Right atrium auricular region (tissue), 2 donors: Measurements from ENCODE around the gene CACNG4. TPM values are rescaled to one million over a fixed set of nuclear protein-coding genes. Genes with fewer than 3 reads are reported as not detected.

Experiments used
- DNase-seq: peaks from one replicate; pipeline ENCODE4 v3.0.0-alpha.2; 2019; ENCODE audit warnings: low spot score
- H3K27ac ChIP-seq, 2 donors: fragments of 200-600 bp; sonication (generic); 1 replicate in 1 of 2; 2 replicates in 1 of 2; pipeline ENCODE4 v1.5.1; 2016 to 2019
- H3K27me3 ChIP-seq, 2 donors: fragments of 200-600 bp; sonication (generic); one replicate each; pipeline versions ENCODE4 v1.5.1 to v1.6.0; 2017 to 2019
- H3K36me3 ChIP-seq: fragments of 200-600 bp; sonication (generic); one replicate; pipeline ENCODE4 v1.5.1; 2016
- H3K4me1 ChIP-seq, 2 donors: fragments of 200-600 bp; sonication (generic); one replicate each; pipeline versions ENCODE4 v1.5.1 to v1.6.0; 2017 to 2019
- H3K4me3 ChIP-seq, 2 donors: fragments of 200-600 bp; sonication (generic); 1 replicate in 1 of 2; 2 replicates in 1 of 2; pipeline ENCODE4 v1.5.1; 2017 to 2019; ENCODE audit warnings: mild to moderate bottlenecking in 1 of 2, moderate library complexity in 1 of 2
- H3K9me3 ChIP-seq, 2 donors: fragments of 200-600 bp; sonication (generic); one replicate each; pipeline ENCODE4 v1.5.1; 2019
- total RNA-seq, 2 donors: library from RNA; depleted of rRNA; stranded (reverse); fragments of >200 nt; gene quantifications; one replicate each; pipeline ENCODE4 v1.1.0, GENCODE V29; 2016
- TF ChIP-seq, protein P1 (sequence below), 2 donors: fragments of 200-600 bp; sonication (generic); IDR thresholded peaks; one replicate each; pipeline ENCODE4 v1.5.1; 2019; ENCODE audit warnings: antibody characterized with exemption in 2 of 2

The CACNG4 gene
- total RNA-seq, 2 donors from 2014 or later = 0.63 to 1.9 TPM

DNA sequence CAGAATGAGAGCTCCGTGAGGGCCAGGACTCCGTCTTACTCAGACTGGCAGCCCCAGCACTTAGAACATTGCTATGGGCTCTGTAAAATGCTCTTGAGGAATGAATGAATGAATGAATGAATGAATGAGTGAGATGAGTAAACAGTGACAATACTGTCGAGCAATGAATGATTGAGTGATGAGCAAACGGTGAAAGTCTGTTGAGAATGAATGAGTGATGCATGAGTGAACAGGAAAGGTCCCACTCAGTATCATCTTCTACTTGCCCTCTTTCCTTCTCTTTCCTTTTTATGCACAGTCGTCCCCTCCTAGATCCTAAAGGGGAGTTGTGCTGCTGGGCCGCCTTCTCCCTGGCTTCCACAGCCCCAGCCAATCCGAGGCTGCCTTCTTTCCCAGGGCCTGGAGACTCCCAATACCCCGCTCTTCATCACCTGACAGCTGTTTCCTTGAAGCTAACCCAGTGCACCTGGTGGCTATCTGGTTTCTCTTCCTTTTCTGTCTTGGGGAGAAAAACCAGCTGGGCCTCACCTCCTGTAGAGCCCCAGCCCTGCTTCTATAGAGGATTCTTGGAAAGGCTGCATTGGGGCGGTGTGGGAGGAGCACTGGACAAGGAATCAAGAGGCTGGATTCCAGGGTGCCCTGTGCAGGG lies 47.1 kb downstream of the CACNG4 start:
- no peaks in the 10 kb centered on the region for H3K4me1 ChIP-seq
- DNase-seq = no peak
- no peaks in the 10 kb centered on the region for H3K36me3 ChIP-seq
- TF ChIP-seq, protein P1, sequence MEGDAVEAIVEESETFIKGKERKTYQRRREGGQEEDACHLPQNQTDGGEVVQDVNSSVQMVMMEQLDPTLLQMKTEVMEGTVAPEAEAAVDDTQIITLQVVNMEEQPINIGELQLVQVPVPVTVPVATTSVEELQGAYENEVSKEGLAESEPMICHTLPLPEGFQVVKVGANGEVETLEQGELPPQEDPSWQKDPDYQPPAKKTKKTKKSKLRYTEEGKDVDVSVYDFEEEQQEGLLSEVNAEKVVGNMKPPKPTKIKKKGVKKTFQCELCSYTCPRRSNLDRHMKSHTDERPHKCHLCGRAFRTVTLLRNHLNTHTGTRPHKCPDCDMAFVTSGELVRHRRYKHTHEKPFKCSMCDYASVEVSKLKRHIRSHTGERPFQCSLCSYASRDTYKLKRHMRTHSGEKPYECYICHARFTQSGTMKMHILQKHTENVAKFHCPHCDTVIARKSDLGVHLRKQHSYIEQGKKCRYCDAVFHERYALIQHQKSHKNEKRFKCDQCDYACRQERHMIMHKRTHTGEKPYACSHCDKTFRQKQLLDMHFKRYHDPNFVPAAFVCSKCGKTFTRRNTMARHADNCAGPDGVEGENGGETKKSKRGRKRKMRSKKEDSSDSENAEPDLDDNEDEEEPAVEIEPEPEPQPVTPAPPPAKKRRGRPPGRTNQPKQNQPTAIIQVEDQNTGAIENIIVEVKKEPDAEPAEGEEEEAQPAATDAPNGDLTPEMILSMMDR (IDR thresholded peaks at IDR 0.05) = no peak
- H3K27ac ChIP-seq = no peak overlapping the region
- no peak overlapping the region for H3K4me3 ChIP-seq
- H3K9me3 ChIP-seq = peaks cover 0 to 7% of the 10 kb centered on the region in 2 donors
- no peaks in the 10 kb centered on the region for H3K27me3 ChIP-seq

DNA sequence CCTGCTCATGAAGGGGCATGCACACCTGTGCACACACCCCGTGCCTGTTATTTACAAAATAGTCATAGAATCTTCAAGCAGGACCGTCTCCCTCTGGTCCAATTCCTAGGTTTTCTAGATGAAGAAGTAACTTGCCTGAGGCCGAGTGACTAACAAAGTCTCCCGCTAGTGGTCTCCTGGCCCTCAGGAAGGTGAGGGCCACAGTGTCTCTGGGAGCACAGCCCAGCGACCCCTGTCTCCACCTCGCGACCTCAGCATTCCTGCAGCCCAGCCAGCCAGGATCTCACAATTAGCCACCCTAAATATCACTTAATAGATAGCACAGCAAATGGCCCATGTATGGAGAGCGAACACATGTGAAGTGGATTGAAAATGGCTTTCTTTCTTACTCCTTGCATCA lies 49.4 kb downstream of the CACNG4 start:
- Histone ChIP-seq H3K4me1 (no peaks in the 10 kb centered on the region), H3K4me3 (no peak overlapping the region), H3K9me3 (peaks cover 0 to 7% of the 10 kb centered on the region in 2 donors), H3K36me3 (no peaks in the 10 kb centered on the region), H3K27ac (no peak overlapping the region), H3K27me3 (no peaks in the 10 kb centered on the region)
- TF ChIP-seq, protein P1 (IDR thresholded peaks at IDR 0.05) = no peak
- DNase-seq = no peak

DNA sequence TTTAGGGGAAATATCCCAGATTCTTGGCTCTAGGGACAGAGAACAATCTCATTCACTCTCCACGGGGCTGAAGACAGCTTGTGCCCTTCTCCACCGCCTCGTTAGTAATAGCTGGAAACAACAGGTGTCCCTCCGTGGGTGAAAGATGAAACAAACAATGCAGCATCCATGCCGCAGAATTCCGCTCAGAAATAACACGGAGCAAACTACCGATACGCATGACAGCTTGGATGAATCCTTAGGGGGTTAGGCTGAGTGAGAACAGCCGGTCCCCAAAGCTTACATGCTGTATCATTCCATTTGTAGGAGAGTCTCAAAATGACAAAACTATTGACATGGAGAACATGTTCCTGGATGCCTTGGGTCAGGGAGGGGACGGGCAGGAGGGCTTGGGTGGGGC lies 50.5 kb downstream of the CACNG4 start:
- Histone ChIP-seq H3K36me3 (no peaks in the 10 kb centered on the region), H3K9me3 (no peaks in the 10 kb centered on the region), H3K27me3 (no peaks in the 10 kb centered on the region), H3K4me1 (no peaks in the 10 kb centered on the region), H3K27ac (no peak overlapping the region), H3K4me3 (no peak overlapping the region)
- no peak for DNase-seq
- TF ChIP-seq, protein P1 (IDR thresholded peaks at IDR 0.05) = no peak

DNA sequence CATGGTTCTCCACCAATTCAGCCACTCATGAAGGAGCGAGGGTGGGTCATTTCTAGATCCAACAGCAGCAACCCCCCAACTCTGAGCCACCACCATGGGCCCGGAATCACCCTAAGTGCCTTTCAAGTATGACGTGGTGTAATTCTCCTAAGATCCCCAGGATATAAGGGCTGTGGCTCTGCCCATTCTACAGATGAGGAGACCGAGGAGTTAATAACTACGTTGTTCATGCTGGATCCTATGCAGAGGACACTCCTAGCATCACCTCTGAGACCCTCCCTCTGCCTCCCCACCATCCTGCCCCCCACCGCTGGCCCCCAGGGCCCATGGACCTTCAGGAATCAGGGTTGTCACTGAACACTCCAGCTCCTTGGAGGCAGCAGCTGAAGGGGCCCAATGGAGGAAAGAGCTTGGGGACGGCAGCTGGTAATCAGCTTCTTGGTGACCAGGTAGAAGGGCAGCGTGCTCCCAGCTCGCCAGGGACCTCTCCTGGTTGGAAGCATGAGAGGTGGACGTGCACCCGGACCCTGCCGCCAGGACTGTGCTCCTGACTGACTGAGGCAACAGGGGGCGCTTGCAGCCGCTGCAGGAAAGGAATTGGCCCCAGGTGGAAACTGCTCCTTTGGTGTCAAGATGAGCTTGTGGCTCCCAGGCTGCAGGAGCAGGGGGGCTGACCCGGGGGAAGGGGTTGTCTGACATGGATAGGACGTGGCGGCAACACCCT lies 51.7 kb downstream of the CACNG4 start:
- no peaks in the 10 kb centered on the region for H3K27me3 ChIP-seq

DNA sequence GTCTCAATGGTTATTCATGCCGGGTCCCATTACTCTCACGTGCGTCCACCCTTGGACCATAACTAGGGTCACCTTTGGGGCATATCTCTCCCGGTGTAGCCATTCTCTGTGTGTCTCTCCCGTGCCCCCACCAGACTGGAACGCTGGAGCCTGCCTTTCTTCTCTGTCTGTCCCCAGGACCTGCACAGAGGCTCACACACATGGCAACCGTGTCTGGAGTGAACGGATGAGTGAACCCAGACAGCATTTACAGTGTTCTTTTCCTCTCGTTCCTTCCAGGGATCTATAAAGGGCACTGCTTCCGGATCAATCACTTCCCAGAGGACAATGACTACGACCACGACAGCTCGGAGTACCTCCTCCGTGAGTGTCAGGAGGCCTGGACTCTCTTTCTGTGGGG lies 53.4 kb downstream of the CACNG4 start:
- TF ChIP-seq, protein P1 (IDR thresholded peaks at IDR 0.05) = no peak
- no peaks in the 10 kb centered on the region for H3K9me3 ChIP-seq

More for the DNA sequence above, 51.7 kb downstream of the CACNG4 start:
- no peak overlapping the region for H3K27ac ChIP-seq
- TF ChIP-seq, protein P1 (IDR thresholded peaks at IDR 0.05) = no peak
- no peaks in the 10 kb centered on the region for H3K4me1 ChIP-seq
- no peak overlapping the region for H3K4me3 ChIP-seq
- DNase-seq = no peak
- H3K9me3 ChIP-seq = no peaks in the 10 kb centered on the region
- H3K36me3 ChIP-seq = no peaks in the 10 kb centered on the region

More for the DNA sequence above, 53.4 kb downstream of the CACNG4 start:
- H3K4me1 ChIP-seq = no peaks in the 10 kb centered on the region
- H3K27me3 ChIP-seq = no peaks in the 10 kb centered on the region
- no peak overlapping the region for H3K27ac ChIP-seq
- H3K4me3 ChIP-seq = no peak overlapping the region
- H3K36me3 ChIP-seq = no peaks in the 10 kb centered on the region
- DNase-seq = no peak
